Body of pancreas (tissue), 4 donors: ENCODE measurements around the gene GALNT17.

Experiments used
- POLR2A ChIP-seq, 3 donors: fragments of 450-650 bp; IDR thresholded peaks; one replicate each; pipeline ENCODE4 v1.6.1; 2016; ENCODE audit warnings: antibody characterized with exemption in 3 of 3, mild to moderate bottlenecking in 2 of 3
- TF ChIP-seq, protein P1 (sequence below), 7 experiments: fragments of 450-650 bp in 4 of 7; fragments of 200-600 bp in 3 of 7; sonication (generic) in 3 of 7; IDR thresholded peaks; one replicate each; pipeline ENCODE4 v1.5.1; 2016 to 2019; ENCODE audit warnings: antibody characterized with exemption in 7 of 7

DNA sequence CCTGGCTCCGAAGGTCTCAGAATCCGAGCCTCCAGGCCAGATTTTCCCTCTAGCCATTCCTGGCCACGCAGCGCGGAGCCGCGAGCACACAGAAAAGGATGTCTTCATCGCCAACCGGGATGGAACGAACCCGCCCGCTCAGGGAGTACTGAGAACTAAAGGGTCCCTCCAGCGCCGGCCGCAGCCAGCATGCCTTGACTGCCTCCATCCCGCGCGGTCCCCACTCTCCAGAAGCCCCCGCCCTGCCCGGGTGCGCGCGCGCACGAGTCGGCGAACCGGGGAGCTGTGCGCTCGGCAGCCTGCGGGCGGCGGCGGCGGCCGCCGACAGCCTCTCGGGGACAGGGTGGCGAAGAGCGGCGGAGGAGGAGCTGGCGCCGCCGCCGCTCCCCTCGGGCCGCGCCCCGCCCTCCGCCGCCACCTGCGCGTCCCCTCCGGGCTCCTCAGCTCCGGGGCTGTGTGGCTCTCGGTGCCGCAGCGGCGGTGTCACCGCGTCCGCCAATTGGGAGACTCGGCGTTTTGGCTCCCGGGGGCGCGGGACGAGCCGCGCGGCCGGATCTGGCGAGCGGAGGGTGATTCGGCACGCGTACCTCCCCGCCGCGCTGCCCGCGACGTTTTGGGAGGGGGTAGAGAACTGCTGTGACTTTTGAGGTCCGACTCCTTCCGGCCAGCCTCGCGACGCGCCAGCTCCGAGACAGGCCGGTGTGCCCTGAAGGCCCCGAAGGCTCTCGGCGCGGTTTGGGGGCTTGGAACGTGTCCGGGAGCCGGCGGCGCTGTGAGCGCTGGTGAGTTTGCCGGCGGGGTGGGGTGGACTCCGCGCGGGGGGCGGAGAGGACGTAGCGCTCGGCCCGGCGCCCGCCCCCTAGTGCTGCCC lies 453 bp upstream of the GALNT17 start:
- peak in 2 of 3 donors; percentile 46 to 51 for TF ChIP-seq POLR2A (IDR thresholded peaks at IDR 0.05)
- TF ChIP-seq, protein P1, sequence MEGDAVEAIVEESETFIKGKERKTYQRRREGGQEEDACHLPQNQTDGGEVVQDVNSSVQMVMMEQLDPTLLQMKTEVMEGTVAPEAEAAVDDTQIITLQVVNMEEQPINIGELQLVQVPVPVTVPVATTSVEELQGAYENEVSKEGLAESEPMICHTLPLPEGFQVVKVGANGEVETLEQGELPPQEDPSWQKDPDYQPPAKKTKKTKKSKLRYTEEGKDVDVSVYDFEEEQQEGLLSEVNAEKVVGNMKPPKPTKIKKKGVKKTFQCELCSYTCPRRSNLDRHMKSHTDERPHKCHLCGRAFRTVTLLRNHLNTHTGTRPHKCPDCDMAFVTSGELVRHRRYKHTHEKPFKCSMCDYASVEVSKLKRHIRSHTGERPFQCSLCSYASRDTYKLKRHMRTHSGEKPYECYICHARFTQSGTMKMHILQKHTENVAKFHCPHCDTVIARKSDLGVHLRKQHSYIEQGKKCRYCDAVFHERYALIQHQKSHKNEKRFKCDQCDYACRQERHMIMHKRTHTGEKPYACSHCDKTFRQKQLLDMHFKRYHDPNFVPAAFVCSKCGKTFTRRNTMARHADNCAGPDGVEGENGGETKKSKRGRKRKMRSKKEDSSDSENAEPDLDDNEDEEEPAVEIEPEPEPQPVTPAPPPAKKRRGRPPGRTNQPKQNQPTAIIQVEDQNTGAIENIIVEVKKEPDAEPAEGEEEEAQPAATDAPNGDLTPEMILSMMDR (IDR thresholded peaks at IDR 0.05) = peak in 4 of 7 experiments; percentile 11 to 61 (median 28)
